EH (cell line): ENCODE results near the gene COMMD1.
"Not testable (repeated sequence)": the region's sequence is repeated elsewhere in the genome, so short reads cannot be mapped to it uniquely, and the experiment has no call there.

Experiments used
- DNase-seq: peaks from one replicate; pipeline ENCODE4 v3.0.0-alpha.2; 2015; ENCODE audit warnings: low read depth

The COMMD1 gene

GRCh38 chr2:61905372-61906185 is at the start of gene COMMD1:
COMMD1 (plus strand) TSS chr2:61905674; CDS start chr2:61905679, 5 bp downstream.
- peak; percentile 71 for DNase-seq

GRCh38 chr2:61857224-61857623 is 48.2 kb upstream of the COMMD1 start:
- DNase-seq: no peak

GRCh38 chr2:61862085-61862484 is 43.4 kb upstream of the COMMD1 start:
- DNase-seq: no peak

- not testable (repeated sequence) for DNase-seq
Measured at GRCh38 chr2:61866482-61867089, 38.9 kb upstream of the COMMD1 start.

GRCh38 chr2:61876400-61876799 is 29.1 kb upstream of the COMMD1 start:
- DNase-seq: no peak

GRCh38 chr2:61877571-61878245 is 27.8 kb upstream of the COMMD1 start:
- no peak for DNase-seq

- no peak for DNase-seq
Measured at GRCh38 chr2:61878761-61879160, 26.7 kb upstream of the COMMD1 start.

- DNase-seq: not testable (repeated sequence)
Measured at GRCh38 chr2:61879351-61879750, 26.1 kb upstream of the COMMD1 start.

- DNase-seq: no peak
Measured at GRCh38 chr2:61882850-61883249, 22.6 kb upstream of the COMMD1 start.

- no peak for DNase-seq
Measured at GRCh38 chr2:61885896-61886603, 19.4 kb upstream of the COMMD1 start.

GRCh38 chr2:61887717-61888266 is 17.7 kb upstream of the COMMD1 start:
- peak; percentile 61 for DNase-seq

GRCh38 chr2:61888267-61889055 is 17.0 kb upstream of the COMMD1 start, which contains the start of gene CCT4:
CCT4 (minus strand) TSS chr2:61888656; CDS start chr2:61888507, 149 bp downstream.
- DNase-seq: peak; percentile 83

- DNase-seq: peak; percentile 33
Measured at GRCh38 chr2:61898810-61899209, 6.7 kb upstream of the COMMD1 start.

GRCh38 chr2:61900281-61900680 is 5.2 kb upstream of the COMMD1 start:
- DNase-seq: no peak

- no peak for DNase-seq
Measured at GRCh38 chr2:61906186-61906470, 654 bp downstream of the COMMD1 start.

GRCh38 chr2:61909116-61909515 is 3.6 kb downstream of the COMMD1 start:
- DNase-seq: no peak

GRCh38 chr2:61910603-61911002 is 5.1 kb downstream of the COMMD1 start:
- no peak for DNase-seq

- no peak for DNase-seq
Measured at GRCh38 chr2:61911510-61911909, 6.0 kb downstream of the COMMD1 start.

GRCh38 chr2:61914794-61915193 is 9.3 kb downstream of the COMMD1 start:
- DNase-seq: not testable (repeated sequence)

- DNase-seq: no peak
Measured at GRCh38 chr2:61920548-61920947, 15.1 kb downstream of the COMMD1 start.

- DNase-seq: no peak
Measured at GRCh38 chr2:61922714-61923113, 17.2 kb downstream of the COMMD1 start.
